ENCODE data around the gene TTC16. TPM values are rescaled to one million over a fixed set of nuclear protein-coding genes. Genes with fewer than 3 reads are reported as not detected.

TTC16 gene
- total and polyA plus RNA-seq, 8 donors = 0.08 to 0.12 TPM; not detected in 6

DNA sequence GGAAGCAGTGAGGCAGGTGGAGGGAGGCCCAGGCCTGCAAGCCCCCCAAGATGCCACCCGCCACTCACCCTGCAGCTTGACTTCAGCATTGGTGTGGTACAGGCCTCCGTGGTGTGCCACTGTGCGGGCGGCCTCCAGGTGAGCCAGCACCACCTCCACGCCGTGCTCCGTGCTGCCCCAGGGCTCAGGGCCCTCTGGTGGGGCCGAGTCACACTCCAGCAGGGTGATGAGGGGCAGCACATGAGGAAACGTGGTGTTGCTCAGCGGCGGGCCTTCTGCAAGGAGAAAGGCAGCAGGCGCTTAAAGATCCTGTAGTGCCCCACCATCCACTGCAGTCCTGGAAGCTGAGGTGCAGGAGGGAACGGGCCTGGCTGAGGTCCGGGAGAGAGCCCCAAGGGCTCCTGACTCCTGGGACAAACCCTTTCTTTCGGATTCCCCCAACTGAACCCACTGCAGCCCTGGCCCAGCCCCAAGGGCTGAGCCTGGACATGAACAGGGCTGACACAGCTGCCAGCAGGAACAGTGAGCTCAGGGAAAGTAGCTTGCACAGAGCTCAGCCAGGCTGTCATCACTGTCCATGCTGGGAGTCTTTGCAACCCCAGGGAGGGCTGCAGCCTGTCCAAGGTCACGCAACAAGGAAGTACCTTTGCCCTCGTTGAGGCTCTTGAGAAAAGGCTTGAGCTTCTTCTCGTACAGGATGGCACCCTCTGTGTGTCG lies 23.9 kb downstream of the TTC16 start:
- no peak for DNase-seq
- H3K27me3 ChIP-seq = peaks cover 0 to 23% (median 11%) of the 10 kb centered on the region in 3 donors
- H3K27ac ChIP-seq = peak overlapping the region in 4 of 5 donors; percentile 28 to 66 (median 58)
- TF ChIP-seq POLR2A (IDR thresholded peaks at IDR 0.05) (no peak), POLR2AphosphoS5 (IDR thresholded peaks at IDR 0.05) (no peak), EP300 (IDR thresholded peaks at IDR 0.05) (no peak)
- TF ChIP-seq, protein P1, sequence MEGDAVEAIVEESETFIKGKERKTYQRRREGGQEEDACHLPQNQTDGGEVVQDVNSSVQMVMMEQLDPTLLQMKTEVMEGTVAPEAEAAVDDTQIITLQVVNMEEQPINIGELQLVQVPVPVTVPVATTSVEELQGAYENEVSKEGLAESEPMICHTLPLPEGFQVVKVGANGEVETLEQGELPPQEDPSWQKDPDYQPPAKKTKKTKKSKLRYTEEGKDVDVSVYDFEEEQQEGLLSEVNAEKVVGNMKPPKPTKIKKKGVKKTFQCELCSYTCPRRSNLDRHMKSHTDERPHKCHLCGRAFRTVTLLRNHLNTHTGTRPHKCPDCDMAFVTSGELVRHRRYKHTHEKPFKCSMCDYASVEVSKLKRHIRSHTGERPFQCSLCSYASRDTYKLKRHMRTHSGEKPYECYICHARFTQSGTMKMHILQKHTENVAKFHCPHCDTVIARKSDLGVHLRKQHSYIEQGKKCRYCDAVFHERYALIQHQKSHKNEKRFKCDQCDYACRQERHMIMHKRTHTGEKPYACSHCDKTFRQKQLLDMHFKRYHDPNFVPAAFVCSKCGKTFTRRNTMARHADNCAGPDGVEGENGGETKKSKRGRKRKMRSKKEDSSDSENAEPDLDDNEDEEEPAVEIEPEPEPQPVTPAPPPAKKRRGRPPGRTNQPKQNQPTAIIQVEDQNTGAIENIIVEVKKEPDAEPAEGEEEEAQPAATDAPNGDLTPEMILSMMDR (IDR thresholded peaks at IDR 0.05) = no peak
- intact Hi-C loops (cut with DNase I; ENCODE audit: low total_unique reads) = loop anchor here (5.0 kb wide), 1 partner anchor 43 kb away; no protein-coding TSS in a partner anchor
- no peak overlapping the region for H3K4me3 ChIP-seq
- peaks cover 11 to 38% (median 28%) of the 10 kb centered on the region in 4 donors for H3K4me1 ChIP-seq
- 79 to 84% (median 84%) methylated on average over 12 to 19 of the region's 19 CpGs for WGBS, 5 donors
- no peaks in the 10 kb centered on the region for H3K9me3 ChIP-seq
- H3K36me3 ChIP-seq = peaks cover 6 to 45% (median 29%) of the 10 kb centered on the region in 4 donors

DNA sequence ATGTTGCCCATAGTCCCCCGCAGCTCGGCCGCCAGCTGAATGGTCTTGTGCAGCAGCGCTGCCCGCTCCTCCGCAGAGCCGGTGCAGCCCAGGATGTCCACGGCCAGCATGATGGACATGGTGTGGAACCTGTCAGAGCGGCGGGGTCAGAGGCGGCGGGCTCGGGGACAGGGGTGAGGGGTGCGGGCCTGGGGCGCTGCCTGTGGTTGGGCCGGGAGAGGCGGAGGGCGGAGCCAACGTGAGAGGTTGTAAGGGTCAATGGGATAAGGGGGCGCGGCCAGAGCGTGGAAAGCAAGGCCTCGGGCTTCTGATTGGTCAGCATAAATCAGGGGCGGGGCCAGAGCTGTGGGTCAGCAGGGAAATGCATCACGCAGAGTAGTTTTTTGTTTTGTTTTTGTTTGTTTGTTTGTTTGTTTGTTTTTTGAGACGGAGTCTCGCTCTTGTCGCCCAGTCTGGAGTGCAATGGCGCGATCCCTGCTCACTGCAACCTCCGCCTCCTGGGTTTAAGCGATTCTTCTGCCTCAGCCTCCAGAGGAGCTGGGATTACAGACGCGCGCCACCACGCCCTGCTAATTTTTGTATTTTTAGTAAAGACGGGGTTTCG lies 26.1 kb downstream of the TTC16 start:
- H3K4me3 ChIP-seq = peak overlapping the region in 3 of 4 donors; percentile 16 to 24 (median 17)
- H3K4me1 ChIP-seq = peaks cover 11 to 31% (median 20%) of the 10 kb centered on the region in 4 donors
- peak; percentile 62 to 82 for DNase-seq
- intact Hi-C loops (cut with DNase I; ENCODE audit: low total_unique reads) = no loop called here
- no peaks in the 10 kb centered on the region for H3K9me3 ChIP-seq
- peak overlapping the region in 3 of 5 donors; percentile 20 to 46 (median 34) for H3K27ac ChIP-seq
- peaks cover 6 to 56% (median 38%) of the 10 kb centered on the region in 4 donors for H3K36me3 ChIP-seq
- peaks cover 0 to 24% (median 11%) of the 10 kb centered on the region in 3 donors for H3K27me3 ChIP-seq
- 25 to 57% (median 31%) methylated on average over 25 to 38 of the region's 38 CpGs for WGBS, 5 donors
- no peak for TF ChIP-seq POLR2AphosphoS5 (IDR thresholded peaks at IDR 0.05)
- no peak for TF ChIP-seq EP300 (IDR thresholded peaks at IDR 0.05)
- TF ChIP-seq POLR2A (IDR thresholded peaks at IDR 0.05) = no peak
- TF ChIP-seq, protein P1 (IDR thresholded peaks at IDR 0.05) = no peak

DNA sequence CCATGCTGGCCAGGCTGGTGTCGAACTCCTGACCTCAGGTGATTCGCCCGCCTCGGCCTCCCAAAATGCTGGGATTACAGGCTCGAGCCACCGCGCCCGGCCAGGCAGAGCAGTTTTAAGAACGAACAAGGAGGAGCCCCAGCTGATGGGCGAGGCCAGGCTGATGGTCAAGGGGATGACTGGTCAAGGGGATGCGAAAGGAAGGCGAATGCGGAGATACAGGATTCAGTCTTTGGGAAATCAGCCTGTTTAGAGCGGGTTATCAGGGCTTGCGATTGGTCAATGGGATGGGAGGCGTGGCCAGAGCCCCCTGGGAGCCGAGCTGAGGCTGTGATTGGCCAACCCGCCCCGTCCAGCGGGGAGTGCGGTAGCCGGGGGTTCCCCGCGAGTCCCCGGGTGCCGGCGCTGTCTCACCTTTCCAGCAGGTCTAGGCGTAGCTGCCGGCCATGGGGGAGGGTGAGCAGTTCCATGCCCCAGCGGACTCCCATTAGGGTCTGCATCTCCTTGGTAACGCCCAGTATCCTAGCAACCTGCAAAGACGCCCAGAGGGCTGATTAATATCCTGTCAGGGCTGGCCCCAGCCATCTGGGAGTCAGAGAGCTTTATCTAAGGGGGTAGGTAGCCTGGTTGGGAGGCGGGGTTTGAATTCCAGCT lies 26.7 kb downstream of the TTC16 start:
- 26 to 59% (median 37%) methylated on average over 26 to 33 of the region's 33 CpGs for WGBS, 5 donors
- Histone ChIP-seq H3K36me3 (peaks cover 6 to 62% (median 40%) of the 10 kb centered on the region in 4 donors), H3K4me3 (peak overlapping the region in 3 of 4 donors; percentile 16 to 24 (median 17)), H3K27ac (peak overlapping the region in 4 of 5 donors; percentile 5 to 46 (median 36)), H3K4me1 (peaks cover 11 to 31% (median 20%) of the 10 kb centered on the region in 4 donors), H3K27me3 (peaks cover 0 to 29% (median 11%) of the 10 kb centered on the region in 3 donors), H3K9me3 (no peaks in the 10 kb centered on the region)
- intact Hi-C loops (cut with DNase I; ENCODE audit: low total_unique reads) = no loop called here
- TF ChIP-seq EP300 (IDR thresholded peaks at IDR 0.05) (no peak), POLR2A (IDR thresholded peaks at IDR 0.05) (no peak), POLR2AphosphoS5 (IDR thresholded peaks at IDR 0.05) (no peak)
- TF ChIP-seq, protein P1 (IDR thresholded peaks at IDR 0.05) = no peak
- peak; percentile 32 to 89 for DNase-seq
